ENCODE data around the gene ARMC3. TPM values are rescaled to one million over a fixed set of nuclear protein-coding genes. Genes with fewer than 3 reads are reported as not detected.

The ARMC3 gene
- total RNA-seq, 1 experiment from 2014 or later = 0.10 TPM

DNA sequence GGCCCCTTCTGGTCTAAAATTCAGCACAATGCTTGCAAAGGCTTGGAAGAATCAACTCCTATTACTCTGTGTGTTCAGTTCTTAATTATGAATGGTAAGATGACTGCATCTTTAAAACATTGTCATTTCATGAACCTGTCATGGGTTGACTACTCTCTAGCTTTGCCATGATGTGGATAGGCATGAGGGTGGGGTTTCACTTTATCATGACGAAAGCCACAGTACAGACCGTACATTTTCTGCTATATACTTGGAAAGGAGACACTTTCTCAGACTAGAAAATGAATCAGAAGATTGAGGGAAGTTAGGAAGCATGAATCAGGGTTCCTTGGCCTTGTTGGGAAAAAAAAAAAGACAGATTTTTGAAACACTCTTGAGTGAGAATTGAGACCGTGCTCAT, 147.8 kb downstream of the ARMC3 start:
- DNase-seq (ENCODE audit: low read depth) = no peak

DNA sequence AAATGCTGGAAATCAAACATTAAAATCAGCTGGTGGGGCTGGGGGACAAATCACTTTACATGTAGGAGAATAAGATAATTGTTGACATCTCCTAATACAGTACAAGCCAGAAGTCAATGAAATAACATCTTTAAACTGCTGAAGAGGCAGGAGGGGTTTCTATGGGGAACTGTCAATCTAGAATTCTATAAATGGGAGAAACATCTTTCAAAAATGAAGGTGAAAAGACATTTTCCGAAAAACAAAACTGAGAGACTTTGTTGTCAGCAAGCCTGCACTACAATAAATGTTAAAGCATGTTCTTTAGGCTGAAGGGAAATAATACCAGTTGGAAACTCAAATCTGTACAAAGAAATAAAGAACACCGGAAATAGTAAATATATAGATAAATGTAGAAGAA, 150.3 kb downstream of the ARMC3 start:
- no peak for DNase-seq (ENCODE audit: low read depth)

DNA sequence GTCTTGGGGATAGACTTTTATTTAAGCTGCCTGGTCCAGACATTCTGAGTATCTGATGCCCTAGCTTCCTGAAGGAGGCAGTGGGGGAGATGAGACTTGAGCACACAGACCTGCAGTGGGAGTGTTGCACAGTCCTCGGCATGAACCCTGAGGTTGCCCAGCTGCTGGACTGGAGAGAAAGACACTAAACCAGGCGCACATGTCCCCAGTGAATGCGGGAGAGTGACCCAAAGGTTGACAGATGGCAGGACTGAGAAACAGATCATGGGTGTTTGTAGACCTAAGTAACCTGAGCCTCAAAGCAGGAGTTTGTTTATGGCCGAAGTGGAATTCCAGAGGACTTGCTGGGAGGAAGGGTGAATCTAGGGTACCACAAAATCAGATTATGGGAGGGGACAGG, 151.8 kb downstream of the ARMC3 start:
- DNase-seq (ENCODE audit: low read depth) = no peak

DNA sequence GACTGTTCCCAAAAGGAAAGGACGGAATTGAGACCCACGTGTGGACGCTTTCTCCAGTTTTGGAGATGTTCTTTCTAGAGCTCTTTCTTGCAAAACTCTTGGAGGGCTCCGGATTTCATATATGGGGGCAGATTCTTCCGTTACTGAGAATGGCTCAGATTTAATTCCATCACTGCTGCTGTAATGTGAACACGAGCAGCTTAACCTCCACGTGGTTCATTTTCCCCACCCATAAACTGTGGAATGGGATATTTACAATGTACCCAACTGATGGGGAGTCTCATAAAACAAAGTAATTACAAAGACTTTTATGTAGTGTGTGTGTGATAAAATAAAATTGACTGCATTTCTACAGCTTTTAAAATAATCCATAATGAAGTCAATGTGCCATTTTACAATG, 152.4 kb downstream of the ARMC3 start:
- no peak for DNase-seq (ENCODE audit: low read depth)

DNA sequence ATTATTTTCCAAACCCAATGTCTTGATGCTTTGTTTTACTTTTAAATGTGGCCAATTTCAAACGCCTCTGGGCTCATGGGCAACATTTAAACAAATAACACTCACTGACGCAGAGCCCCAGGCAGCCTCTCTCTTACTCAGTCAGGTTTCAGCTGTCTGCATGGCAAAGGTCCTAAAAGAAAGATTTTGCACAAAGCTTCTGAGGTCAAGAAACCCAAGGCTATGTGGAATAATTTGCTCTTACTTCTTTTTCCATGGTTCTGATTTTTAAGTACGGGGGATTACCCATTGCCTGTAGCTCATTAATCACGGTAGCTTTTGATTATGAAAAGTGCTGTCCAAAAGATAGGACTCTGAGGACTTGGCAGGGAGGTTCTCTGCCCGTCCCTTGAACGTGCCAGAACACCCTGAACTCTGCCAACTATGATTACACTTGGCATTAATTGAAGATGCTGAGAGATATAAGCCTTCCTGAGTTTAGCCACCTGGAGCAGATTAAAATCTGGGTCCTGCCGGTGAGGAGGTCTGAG, 153.4 kb downstream of the ARMC3 start:
- peak; percentile 36 for DNase-seq (ENCODE audit: low read depth)

DNA sequence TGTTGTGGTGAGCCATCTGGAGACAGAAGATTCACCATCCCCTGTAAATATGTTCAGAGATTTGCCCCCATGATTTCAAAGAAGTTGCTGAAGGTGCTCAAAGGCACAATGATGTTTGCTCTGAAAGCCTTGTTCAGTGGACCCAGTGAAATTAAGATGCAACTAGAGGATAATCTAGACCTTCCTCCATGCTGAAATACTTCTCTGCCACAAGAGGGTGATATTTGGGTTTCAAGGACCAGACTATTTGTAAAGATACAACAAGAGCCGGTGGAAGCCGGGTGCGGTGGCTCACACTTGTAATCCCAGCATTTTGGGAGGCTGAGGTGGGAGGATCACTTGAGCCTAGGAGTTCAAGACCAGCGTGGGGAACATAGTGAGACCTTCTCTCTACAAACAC, 154.0 kb downstream of the ARMC3 start:
- DNase-seq (ENCODE audit: low read depth) = no peak

Other genes starting within 250 kb of the ARMC3 start
- 18.9 and 26.6 TPM in 2 replicates for gene PIP4K2A, start 213.5 kb upstream of the ARMC3 start, total RNA-seq (2014; rRNA removed; shearing (Covaris generic))
- gene MSRB2, start 167.5 kb downstream of the ARMC3 start, total RNA-seq (2014; rRNA removed; shearing (Covaris generic)) = 11.3 and 11.7 TPM in 2 replicates

Measured in M059J (cell line).